ENCODE results near the gene PRKCH.

PRKCH gene

DNA sequence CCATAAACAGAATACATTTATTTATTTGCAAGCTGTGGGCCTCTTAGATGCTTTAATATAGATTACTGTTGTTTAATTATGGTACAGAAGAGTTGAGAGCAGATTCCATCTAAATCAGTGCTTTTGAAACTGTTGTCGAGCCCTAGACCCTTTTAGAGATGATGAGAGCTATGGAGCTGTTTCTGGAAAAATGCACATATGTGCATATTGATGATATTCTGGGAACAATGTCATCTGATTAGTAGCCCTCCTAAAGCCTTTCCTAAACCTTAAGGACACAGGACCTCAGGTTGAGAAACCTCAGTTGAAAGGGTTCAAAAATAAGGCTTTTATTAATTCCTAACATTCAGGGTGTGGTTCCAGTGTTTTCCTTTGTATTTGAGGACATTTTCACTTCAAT is 11.7 kb downstream of the PRKCH start:
- Histone ChIP-seq H2BK120ac (ENCODE audit: low read depth, low read length) (no peak overlapping the region), H2BK15ac (ENCODE audit: low read depth, poor library complexity, severe bottlenecking) (no peak overlapping the region), H3K79me1 (replicated peaks; ENCODE audit: low read length, poor library complexity, severe bottlenecking) (no peaks in the 10 kb centered on the region), H4K91ac (ENCODE audit: low read length) (no peak overlapping the region), H2BK12ac (ENCODE audit: low read length in 2 of 2) (no peak overlapping the region), H3K27ac (ENCODE audit: low read length, poor library complexity, severe bottlenecking) (no peak overlapping the region), H3K27me3 (ENCODE audit: control insufficient read depth in 1 of 2, insufficient read depth in 1 of 2, low read length in 2 of 2) (peaks cover 0 to 7% of the 10 kb centered on the region in 2 experiments), H3K18ac (ENCODE audit: low read depth in 1 of 2, low read length in 2 of 2) (no peak overlapping the region), H3K4ac (ENCODE audit: low read depth in 1 of 2, low read length in 2 of 2) (no peak overlapping the region), H3K14ac (ENCODE audit: low read length in 2 of 2) (no peak overlapping the region), H2AK5ac (ENCODE audit: low read length, severe bottlenecking) (no peak overlapping the region), H3K4me3 (ENCODE audit: insufficient read depth in 1 of 2, low read depth in 1 of 2, low read length in 2 of 2) (no peak overlapping the region), H4K8ac (ENCODE audit: low read length) (no peak overlapping the region), H3K9ac (ENCODE audit: low read length) (no peak overlapping the region), H3K9me3 (ENCODE audit: control insufficient read depth, low read length) (no peaks in the 10 kb centered on the region), H3K36me3 (ENCODE audit: control insufficient read depth in 1 of 2, insufficient read depth in 2 of 2, low read depth in 1 of 2, low read length in 2 of 2) (no peaks in the 10 kb centered on the region), H2AFZ (ENCODE audit: low read depth, low read length) (no peak overlapping the region), H3K4me1 (ENCODE audit: control insufficient read depth, insufficient read depth, low read depth, low read length) (no peaks in the 10 kb centered on the region), H2BK5ac (ENCODE audit: low read depth, low read length, poor library complexity, severe bottlenecking) (no peak overlapping the region), H3K23ac (ENCODE audit: low read length in 2 of 2) (no peak overlapping the region), H3K4me2 (ENCODE audit: low read length, poor library complexity, severe bottlenecking) (no peak overlapping the region)
- no peak for DNase-seq
- 75% methylated on average over 1 of the region's 1 CpG for WGBS

DNA sequence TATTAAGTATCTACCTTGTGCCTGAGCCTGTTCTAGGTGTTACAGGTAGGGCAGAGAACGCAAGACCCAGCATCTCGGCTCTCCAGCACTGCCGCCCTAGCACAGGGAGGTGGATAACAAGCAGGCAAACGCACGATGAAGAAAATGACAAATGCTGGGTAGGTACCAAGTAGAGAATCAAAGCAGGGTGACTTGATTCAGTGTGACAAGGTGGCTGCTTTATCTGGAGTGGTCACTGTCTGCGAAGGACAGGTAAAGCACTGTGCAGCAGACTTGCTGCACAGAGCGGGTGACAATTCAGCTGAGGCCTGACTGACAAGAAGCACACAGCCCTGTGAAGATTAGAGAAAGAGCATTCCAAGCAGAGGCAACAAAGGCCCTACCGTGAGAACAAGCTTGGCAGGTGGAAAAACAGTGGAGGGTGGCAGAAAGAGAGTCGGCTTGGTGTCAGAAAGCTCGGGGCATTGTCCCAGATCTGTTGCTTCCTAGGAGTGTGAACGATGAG is 12.9 kb downstream of the PRKCH start:
- Histone ChIP-seq H3K36me3 (ENCODE audit: control insufficient read depth in 1 of 2, insufficient read depth in 2 of 2, low read depth in 1 of 2, low read length in 2 of 2) (no peaks in the 10 kb centered on the region), H3K4ac (ENCODE audit: low read depth in 1 of 2, low read length in 2 of 2) (no peak overlapping the region), H3K27me3 (ENCODE audit: control insufficient read depth in 1 of 2, insufficient read depth in 1 of 2, low read length in 2 of 2) (peaks cover 0 to 7% of the 10 kb centered on the region in 2 experiments), H3K9me3 (ENCODE audit: control insufficient read depth, low read length) (no peaks in the 10 kb centered on the region), H3K14ac (ENCODE audit: low read length in 2 of 2) (no peak overlapping the region), H3K4me2 (ENCODE audit: low read length, poor library complexity, severe bottlenecking) (no peak overlapping the region), H3K23ac (ENCODE audit: low read length in 2 of 2) (no peak overlapping the region), H3K4me1 (ENCODE audit: control insufficient read depth, insufficient read depth, low read depth, low read length) (no peaks in the 10 kb centered on the region), H3K9ac (ENCODE audit: low read length) (no peak overlapping the region), H3K18ac (ENCODE audit: low read depth in 1 of 2, low read length in 2 of 2) (no peak overlapping the region), H2AK5ac (ENCODE audit: low read length, severe bottlenecking) (no peak overlapping the region), H2BK120ac (ENCODE audit: low read depth, low read length) (no peak overlapping the region), H4K91ac (ENCODE audit: low read length) (no peak overlapping the region), H4K8ac (ENCODE audit: low read length) (no peak overlapping the region), H2BK5ac (ENCODE audit: low read depth, low read length, poor library complexity, severe bottlenecking) (no peak overlapping the region), H2AFZ (ENCODE audit: low read depth, low read length) (no peak overlapping the region), H2BK15ac (ENCODE audit: low read depth, poor library complexity, severe bottlenecking) (no peak overlapping the region), H3K27ac (ENCODE audit: low read length, poor library complexity, severe bottlenecking) (no peak overlapping the region), H3K79me1 (replicated peaks; ENCODE audit: low read length, poor library complexity, severe bottlenecking) (no peaks in the 10 kb centered on the region), H2BK12ac (ENCODE audit: low read length in 2 of 2) (no peak overlapping the region), H3K4me3 (ENCODE audit: insufficient read depth in 1 of 2, low read depth in 1 of 2, low read length in 2 of 2) (no peak overlapping the region)
- 81% methylated on average over 11 of the region's 11 CpGs for WGBS
- no peak for DNase-seq

DNA sequence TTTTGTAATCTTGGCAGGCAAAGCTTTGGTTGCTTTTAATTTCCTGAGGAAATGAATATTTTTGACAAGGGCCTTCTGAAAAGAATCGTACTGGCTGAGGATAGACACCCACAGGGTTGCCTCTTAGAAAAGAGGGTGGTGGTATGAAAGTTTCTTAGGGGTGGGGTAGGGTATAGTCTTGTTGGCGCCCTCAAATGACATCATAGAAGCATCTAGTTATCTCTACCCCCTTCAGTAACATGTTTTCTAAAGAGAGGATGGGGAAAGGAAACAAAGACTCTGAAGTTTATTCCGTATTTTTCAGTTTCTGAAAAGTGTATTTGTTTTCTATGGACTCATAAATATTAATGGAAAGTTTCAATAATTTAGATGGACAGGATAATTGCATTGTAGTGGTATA is 13.7 kb downstream of the PRKCH start:
- Histone ChIP-seq H3K14ac (ENCODE audit: low read length in 2 of 2) (no peak overlapping the region), H3K4me1 (ENCODE audit: control insufficient read depth, insufficient read depth, low read depth, low read length) (no peaks in the 10 kb centered on the region), H3K27ac (ENCODE audit: low read length, poor library complexity, severe bottlenecking) (no peak overlapping the region), H2BK12ac (ENCODE audit: low read length in 2 of 2) (no peak overlapping the region), H2AK5ac (ENCODE audit: low read length, severe bottlenecking) (no peak overlapping the region), H2BK120ac (ENCODE audit: low read depth, low read length) (no peak overlapping the region), H3K23ac (ENCODE audit: low read length in 2 of 2) (no peak overlapping the region), H3K4ac (ENCODE audit: low read depth in 1 of 2, low read length in 2 of 2) (no peak overlapping the region), H4K8ac (ENCODE audit: low read length) (no peak overlapping the region), H3K27me3 (ENCODE audit: control insufficient read depth in 1 of 2, insufficient read depth in 1 of 2, low read length in 2 of 2) (peaks cover 0 to 3% of the 10 kb centered on the region in 2 experiments), H3K9ac (ENCODE audit: low read length) (no peak overlapping the region), H3K9me3 (ENCODE audit: control insufficient read depth, low read length) (no peaks in the 10 kb centered on the region), H2BK5ac (ENCODE audit: low read depth, low read length, poor library complexity, severe bottlenecking) (no peak overlapping the region), H2AFZ (ENCODE audit: low read depth, low read length) (no peak overlapping the region), H3K4me2 (ENCODE audit: low read length, poor library complexity, severe bottlenecking) (no peak overlapping the region), H3K18ac (ENCODE audit: low read depth in 1 of 2, low read length in 2 of 2) (no peak overlapping the region), H2BK15ac (ENCODE audit: low read depth, poor library complexity, severe bottlenecking) (no peak overlapping the region), H4K91ac (ENCODE audit: low read length) (no peak overlapping the region), H3K79me1 (replicated peaks; ENCODE audit: low read length, poor library complexity, severe bottlenecking) (no peaks in the 10 kb centered on the region), H3K36me3 (ENCODE audit: control insufficient read depth in 1 of 2, insufficient read depth in 2 of 2, low read depth in 1 of 2, low read length in 2 of 2) (no peaks in the 10 kb centered on the region), H3K4me3 (ENCODE audit: insufficient read depth in 1 of 2, low read depth in 1 of 2, low read length in 2 of 2) (no peak overlapping the region)
- DNase-seq = no peak
- WGBS = 75% methylated on average over 2 of the region's 3 CpGs

DNA sequence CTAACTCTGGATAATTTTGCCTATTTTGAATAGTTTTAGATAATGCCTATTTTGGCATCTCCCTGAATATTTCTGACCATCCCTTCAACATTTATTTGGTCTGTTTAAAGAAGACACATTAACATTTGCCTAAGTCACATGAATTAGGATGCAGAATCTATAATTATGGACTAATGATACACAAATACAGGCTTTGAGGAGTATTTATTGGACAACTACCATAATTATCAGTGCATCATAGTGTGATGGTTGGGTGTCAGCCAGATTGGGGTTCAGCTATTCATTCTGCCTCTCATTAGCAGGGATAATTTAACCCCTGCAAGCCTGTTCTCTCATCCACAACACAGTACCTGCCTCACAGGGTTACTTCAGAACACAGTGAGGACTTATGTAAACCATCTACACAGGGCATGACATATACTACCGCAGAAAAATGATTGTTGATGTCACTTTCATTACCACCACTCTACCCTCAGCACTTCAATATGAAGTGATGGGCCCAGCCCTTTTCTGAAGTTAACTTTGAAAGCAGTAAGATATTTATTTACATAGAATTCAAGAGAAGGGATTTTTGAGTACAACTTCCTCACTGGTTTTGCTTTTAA is 14.4 kb downstream of the PRKCH start:
- Histone ChIP-seq H2BK15ac (ENCODE audit: low read depth, poor library complexity, severe bottlenecking) (no peak overlapping the region), H3K4me1 (ENCODE audit: control insufficient read depth, insufficient read depth, low read depth, low read length) (no peaks in the 10 kb centered on the region), H2BK5ac (ENCODE audit: low read depth, low read length, poor library complexity, severe bottlenecking) (no peak overlapping the region), H3K79me1 (replicated peaks; ENCODE audit: low read length, poor library complexity, severe bottlenecking) (no peaks in the 10 kb centered on the region), H4K91ac (ENCODE audit: low read length) (no peak overlapping the region), H2BK120ac (ENCODE audit: low read depth, low read length) (no peak overlapping the region), H3K4me2 (ENCODE audit: low read length, poor library complexity, severe bottlenecking) (no peak overlapping the region), H3K18ac (ENCODE audit: low read depth in 1 of 2, low read length in 2 of 2) (no peak overlapping the region), H3K9ac (ENCODE audit: low read length) (no peak overlapping the region), H2AK5ac (ENCODE audit: low read length, severe bottlenecking) (no peak overlapping the region), H3K27me3 (ENCODE audit: control insufficient read depth in 1 of 2, insufficient read depth in 1 of 2, low read length in 2 of 2) (no peaks in the 10 kb centered on the region), H3K9me3 (ENCODE audit: control insufficient read depth, low read length) (no peaks in the 10 kb centered on the region), H2BK12ac (ENCODE audit: low read length in 2 of 2) (no peak overlapping the region), H3K4ac (ENCODE audit: low read depth in 1 of 2, low read length in 2 of 2) (no peak overlapping the region), H2AFZ (ENCODE audit: low read depth, low read length) (no peak overlapping the region), H3K27ac (ENCODE audit: low read length, poor library complexity, severe bottlenecking) (no peak overlapping the region), H3K36me3 (ENCODE audit: control insufficient read depth in 1 of 2, insufficient read depth in 2 of 2, low read depth in 1 of 2, low read length in 2 of 2) (no peaks in the 10 kb centered on the region), H4K8ac (ENCODE audit: low read length) (no peak overlapping the region), H3K14ac (ENCODE audit: low read length in 2 of 2) (no peak overlapping the region), H3K4me3 (ENCODE audit: insufficient read depth in 1 of 2, low read depth in 1 of 2, low read length in 2 of 2) (no peak overlapping the region), H3K23ac (ENCODE audit: low read length in 2 of 2) (no peak overlapping the region)
- DNase-seq = no peak
- WGBS = 75% methylated on average over 1 of the region's 1 CpG

Data from mesenchymal stem cell (in vitro differentiated cells and primary cell).